HG03103 (cell line): ENCODE results near the gene TAF4.
"Not testable (repeated sequence)": the region's sequence is repeated elsewhere in the genome, so short reads cannot be mapped to it uniquely, and the experiment has no call there.

Experiments
- ATAC-seq: cut with Tn5 transposase; IDR thresholded peaks from one replicate; pipeline ENCODE4 v1.9.1; 2021; ENCODE audit warnings: low read depth; ENCODE audit not compliant: unreplicated experiment

TAF4 gene

GRCh38 chr20:61982951-61983315 lies 82.7 kb downstream of the TAF4 start:
- no peak for ATAC-seq

GRCh38 chr20:61982191-61982950 lies 83.3 kb downstream of the TAF4 start:
- ATAC-seq: no peak

GRCh38 chr20:61981691-61982090 lies 84.0 kb downstream of the TAF4 start:
- not testable (repeated sequence) for ATAC-seq

- no peak for ATAC-seq
Observed at GRCh38 chr20:61980647-61981583, 84.8 kb downstream of the TAF4 start.

GRCh38 chr20:61979701-61980635 lies 85.7 kb downstream of the TAF4 start:
- no peak for ATAC-seq

GRCh38 chr20:61979090-61979489 lies 86.6 kb downstream of the TAF4 start:
- ATAC-seq: no peak

GRCh38 chr20:61978491-61978890 lies 87.2 kb downstream of the TAF4 start:
- ATAC-seq: no peak

GRCh38 chr20:61977419-61977786 lies 88.3 kb downstream of the TAF4 start:
- no peak for ATAC-seq

- no peak for ATAC-seq
Observed at GRCh38 chr20:61976644-61977418, 88.8 kb downstream of the TAF4 start.

- ATAC-seq: no peak
Observed at GRCh38 chr20:61976263-61976643, 89.4 kb downstream of the TAF4 start.

- no peak for ATAC-seq
Observed at GRCh38 chr20:61975407-61976129, 90.1 kb downstream of the TAF4 start.

GRCh38 chr20:61974357-61974665 lies 91.4 kb downstream of the TAF4 start:
- ATAC-seq: no peak

GRCh38 chr20:61973515-61974356 lies 91.9 kb downstream of the TAF4 start:
- no peak for ATAC-seq

- no peak for ATAC-seq
Observed at GRCh38 chr20:61972636-61973508, 92.8 kb downstream of the TAF4 start.

GRCh38 chr20:61971595-61971994 lies 94.1 kb downstream of the TAF4 start:
- ATAC-seq: not testable (repeated sequence)

GRCh38 chr20:61970357-61970756 lies 95.3 kb downstream of the TAF4 start:
- ATAC-seq: no peak

GRCh38 chr20:61969806-61970205 lies 95.9 kb downstream of the TAF4 start:
- ATAC-seq: no peak

GRCh38 chr20:61968932-61969331 lies 96.7 kb downstream of the TAF4 start:
- no peak for ATAC-seq
